ENCODE results near the gene GYS2.

GRCh38 chr12:21644516-21644915, 39.9 kb upstream of the GYS2 start:
- TF ChIP-seq CTCF (IDR thresholded peaks at IDR 0.05) (no peak), POLR2A (IDR thresholded peaks at IDR 0.05; ENCODE audit: low read depth) (no peak), EP300 (IDR thresholded peaks at IDR 0.05) (no peak)
